ENCODE data around the gene PLA2G2F.

- TF ChIP-seq, protein P1, sequence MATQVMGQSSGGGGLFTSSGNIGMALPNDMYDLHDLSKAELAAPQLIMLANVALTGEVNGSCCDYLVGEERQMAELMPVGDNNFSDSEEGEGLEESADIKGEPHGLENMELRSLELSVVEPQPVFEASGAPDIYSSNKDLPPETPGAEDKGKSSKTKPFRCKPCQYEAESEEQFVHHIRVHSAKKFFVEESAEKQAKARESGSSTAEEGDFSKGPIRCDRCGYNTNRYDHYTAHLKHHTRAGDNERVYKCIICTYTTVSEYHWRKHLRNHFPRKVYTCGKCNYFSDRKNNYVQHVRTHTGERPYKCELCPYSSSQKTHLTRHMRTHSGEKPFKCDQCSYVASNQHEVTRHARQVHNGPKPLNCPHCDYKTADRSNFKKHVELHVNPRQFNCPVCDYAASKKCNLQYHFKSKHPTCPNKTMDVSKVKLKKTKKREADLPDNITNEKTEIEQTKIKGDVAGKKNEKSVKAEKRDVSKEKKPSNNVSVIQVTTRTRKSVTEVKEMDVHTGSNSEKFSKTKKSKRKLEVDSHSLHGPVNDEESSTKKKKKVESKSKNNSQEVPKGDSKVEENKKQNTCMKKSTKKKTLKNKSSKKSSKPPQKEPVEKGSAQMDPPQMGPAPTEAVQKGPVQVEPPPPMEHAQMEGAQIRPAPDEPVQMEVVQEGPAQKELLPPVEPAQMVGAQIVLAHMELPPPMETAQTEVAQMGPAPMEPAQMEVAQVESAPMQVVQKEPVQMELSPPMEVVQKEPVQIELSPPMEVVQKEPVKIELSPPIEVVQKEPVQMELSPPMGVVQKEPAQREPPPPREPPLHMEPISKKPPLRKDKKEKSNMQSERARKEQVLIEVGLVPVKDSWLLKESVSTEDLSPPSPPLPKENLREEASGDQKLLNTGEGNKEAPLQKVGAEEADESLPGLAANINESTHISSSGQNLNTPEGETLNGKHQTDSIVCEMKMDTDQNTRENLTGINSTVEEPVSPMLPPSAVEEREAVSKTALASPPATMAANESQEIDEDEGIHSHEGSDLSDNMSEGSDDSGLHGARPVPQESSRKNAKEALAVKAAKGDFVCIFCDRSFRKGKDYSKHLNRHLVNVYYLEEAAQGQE (IDR thresholded peaks at IDR 0.05; ENCODE audit: insufficient read depth in 1 of 2, low read depth in 2 of 2, low read length in 2 of 2) = no peak
- TF ChIP-seq SIN3A (IDR thresholded peaks at IDR 0.05; ENCODE audit: borderline replicate concordance, insufficient read depth, low read length) (no peak), POLR2AphosphoS5 (IDR thresholded peaks at IDR 0.05; ENCODE audit: low read depth, low read length) (no peak), TAF1 (IDR thresholded peaks at IDR 0.05; ENCODE audit: borderline replicate concordance, insufficient read depth, low read length) (no peak), FOXP2 (optimal IDR thresholded peaks at IDR 0.05; ENCODE audit: borderline replicate concordance, extremely low read depth, extremely low read length, insufficient read depth) (no peak)
These were observed 18.3 kb upstream of the PLA2G2F start for GRCh38 chr1:20120796-20121195.

Data from PFSK-1 (cell line).